ENCODE data around the gene NEK8.

DNA sequence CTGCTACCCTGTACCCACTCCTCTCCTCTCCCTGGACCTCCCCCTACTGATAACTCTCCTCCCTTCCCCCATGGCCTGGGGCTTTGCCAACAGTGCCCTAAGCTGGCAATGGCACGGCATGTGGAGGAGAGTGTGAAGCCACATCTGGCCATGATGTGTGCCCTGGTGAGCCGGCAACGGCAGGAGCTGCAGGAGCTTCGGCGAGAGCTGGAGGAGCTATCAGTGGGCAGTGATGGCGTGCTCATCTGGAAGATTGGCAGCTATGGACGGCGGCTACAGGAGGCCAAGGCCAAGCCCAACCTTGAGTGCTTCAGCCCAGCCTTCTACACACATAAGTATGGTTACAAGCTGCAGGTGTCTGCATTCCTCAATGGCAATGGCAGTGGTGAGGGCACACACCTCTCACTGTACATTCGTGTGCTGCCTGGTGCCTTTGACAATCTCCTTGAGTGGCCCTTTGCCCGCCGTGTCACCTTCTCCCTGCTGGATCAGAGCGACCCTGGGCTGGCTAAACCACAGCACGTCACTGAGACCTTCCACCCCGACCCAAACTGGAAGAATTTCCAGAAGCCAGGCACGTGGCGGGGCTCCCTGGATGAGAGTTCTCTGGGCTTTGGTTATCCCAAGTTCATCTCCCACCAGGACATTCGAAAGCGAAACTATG lies 20.4 kb downstream of the NEK8 start:
- TF ChIP-seq EZH2phosphoT487 (IDR thresholded peaks at IDR 0.05; ENCODE audit: borderline replicate concordance, low read depth, low read length), result no peak
- TF ChIP-seq, protein P1, sequence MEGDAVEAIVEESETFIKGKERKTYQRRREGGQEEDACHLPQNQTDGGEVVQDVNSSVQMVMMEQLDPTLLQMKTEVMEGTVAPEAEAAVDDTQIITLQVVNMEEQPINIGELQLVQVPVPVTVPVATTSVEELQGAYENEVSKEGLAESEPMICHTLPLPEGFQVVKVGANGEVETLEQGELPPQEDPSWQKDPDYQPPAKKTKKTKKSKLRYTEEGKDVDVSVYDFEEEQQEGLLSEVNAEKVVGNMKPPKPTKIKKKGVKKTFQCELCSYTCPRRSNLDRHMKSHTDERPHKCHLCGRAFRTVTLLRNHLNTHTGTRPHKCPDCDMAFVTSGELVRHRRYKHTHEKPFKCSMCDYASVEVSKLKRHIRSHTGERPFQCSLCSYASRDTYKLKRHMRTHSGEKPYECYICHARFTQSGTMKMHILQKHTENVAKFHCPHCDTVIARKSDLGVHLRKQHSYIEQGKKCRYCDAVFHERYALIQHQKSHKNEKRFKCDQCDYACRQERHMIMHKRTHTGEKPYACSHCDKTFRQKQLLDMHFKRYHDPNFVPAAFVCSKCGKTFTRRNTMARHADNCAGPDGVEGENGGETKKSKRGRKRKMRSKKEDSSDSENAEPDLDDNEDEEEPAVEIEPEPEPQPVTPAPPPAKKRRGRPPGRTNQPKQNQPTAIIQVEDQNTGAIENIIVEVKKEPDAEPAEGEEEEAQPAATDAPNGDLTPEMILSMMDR (conservative IDR thresholded peaks at IDR 0.05; ENCODE audit: low read length), result no peak
